Kidney (tissue), 14 donors: ENCODE results near the gene C3orf62. TPM values are rescaled to one million over a fixed set of nuclear protein-coding genes. Genes with fewer than 3 reads are reported as not detected.

Source experiments
- DNase-seq, 5 donors: peaks; one replicate each; pipeline ENCODE4 v3.0.0-alpha.2; 2013 to 2020
- FAIRE-seq: peaks from 2 replicates; lab custom pipeline; 2012; peaks lifted over from hg19 to GRCh38; lab: Jason Lieb, UNC
- H3K27ac ChIP-seq, 2 donors: one replicate each; pipeline ENCODE4 v1.7.0; 2013; ENCODE audit warnings: low read depth in 2 of 2, low read length in 2 of 2, inconsistent platforms in 1 of 2
- H3K27me3 ChIP-seq: one replicate; pipeline ENCODE4 v1.7.1; 2013; ENCODE audit warnings: low read length, inconsistent platforms; ENCODE audit not compliant: control insufficient read depth, insufficient read depth
- H3K36me3 ChIP-seq, 3 donors: one replicate each; pipeline versions ENCODE4 v1.7.0 to v1.7.1; 2013; ENCODE audit warnings: low read length in 3 of 3, control low read depth in 1 of 3, inconsistent platforms in 1 of 3; ENCODE audit not compliant: insufficient read depth in 3 of 3, control insufficient read depth in 2 of 3
- H3K4me1 ChIP-seq, 3 donors: one replicate each; pipeline versions ENCODE4 v1.7.0 to v1.7.1; 2013; ENCODE audit warnings: low read length in 3 of 3, inconsistent platforms in 1 of 3, low read depth in 1 of 3; ENCODE audit not compliant: control insufficient read depth in 2 of 3, insufficient read depth in 2 of 3
- H3K4me3 ChIP-seq, 3 donors: one replicate each; pipeline versions ENCODE4 v1.7.0 to v1.8.1; 2013; ENCODE audit warnings: low read length in 3 of 3, control low read depth in 1 of 3, inconsistent platforms in 1 of 3
- H3K9ac ChIP-seq, 3 donors: one replicate each; pipeline versions ENCODE4 v1.7.0 to v1.7.1; 2013; ENCODE audit warnings: low read length in 3 of 3, control low read depth in 1 of 3, inconsistent platforms in 1 of 3
- H3K9me3 ChIP-seq, 3 donors: one replicate each; pipeline versions ENCODE4 v1.7.0 to v1.7.1; 2013; ENCODE audit warnings: low read length in 3 of 3, control low read depth in 1 of 3, inconsistent platforms in 1 of 3; ENCODE audit not compliant: control insufficient read depth in 2 of 3, insufficient read depth in 1 of 3
- intact Hi-C: fragments of 100-400 bp; cut with DNase I; formaldehyde crosslinking; loops from one replicate; pipeline ENCODE4 v1.11.1; 2022
- polyA plus RNA-seq: library from polyadenylated mRNA; stranded (reverse); fragments of 350-450 nt; fragmentation: Illumina TruSeq; extraction: RNeasy Lipid Tissue Mini Kit (QIAGEN cat#74804); gene quantifications from one replicate; pipeline ENCODE4 v1.2.3, GENCODE V29; 2014; ENCODE audit warnings: low read depth, low replicate concordance; ENCODE audit not compliant: insufficient read depth
- total RNA-seq: library from RNA; stranded (reverse); fragmentation: NEBNext Ultra II Directional; extraction: Animal tissue kit (Norgen Biotek cat#: 25700); gene quantifications from one replicate; pipeline ENCODE4 v1.2.1, GENCODE V29; 2021
- TF ChIP-seq, protein P1 (sequence below): IDR thresholded peaks from 3 replicates; pipeline ENCODE4 v1.5.1; 2012; ENCODE audit warnings: mild to moderate bottlenecking, moderate library complexity, borderline replicate concordance; ENCODE audit not compliant: insufficient read depth; ENCODE audit errors: extremely low read depth
- donor health status: control.
- donor health status: control.
- donor health status: control.
- donor health status: control.
- donor health status: control.
- donor health status: DM: yes; HTN: yes; CAD: no.
- donor health status: Normal renal cell carcinoma (clear cell type).

The C3orf62 gene
- total and polyA plus RNA-seq, 2 donors from 2014 or later, result 4.7 to 7.0 TPM

DNA sequence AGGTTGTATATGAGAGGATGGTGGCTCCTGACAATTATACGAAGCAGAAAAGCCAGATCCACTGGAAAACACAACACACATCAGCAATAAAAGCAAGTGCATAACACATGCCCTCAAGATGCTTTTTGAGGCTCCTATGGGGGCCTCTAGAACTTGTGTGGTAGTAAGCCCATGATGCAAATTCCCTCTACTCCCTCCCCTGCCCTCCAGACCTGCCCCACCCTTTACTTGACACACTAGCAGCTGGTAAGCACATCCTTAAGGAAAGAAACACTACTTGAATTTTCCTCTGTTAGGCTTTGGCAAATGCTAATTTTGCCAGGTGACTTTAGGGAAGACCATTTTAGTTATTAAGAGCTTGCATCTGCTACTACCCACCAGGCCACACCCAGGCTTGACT is 33.6 kb upstream of the C3orf62 start:
- H3K9ac ChIP-seq, result no peak overlapping the region
- no peaks in the 10 kb centered on the region for H3K27me3 ChIP-seq
- H3K4me1 ChIP-seq, result no peaks in the 10 kb centered on the region
- intact Hi-C loops, result no loop called here
- H3K9me3 ChIP-seq, result no peaks in the 10 kb centered on the region
- DNase-seq (no peak), FAIRE-seq (no peak)
- TF ChIP-seq, protein P1, sequence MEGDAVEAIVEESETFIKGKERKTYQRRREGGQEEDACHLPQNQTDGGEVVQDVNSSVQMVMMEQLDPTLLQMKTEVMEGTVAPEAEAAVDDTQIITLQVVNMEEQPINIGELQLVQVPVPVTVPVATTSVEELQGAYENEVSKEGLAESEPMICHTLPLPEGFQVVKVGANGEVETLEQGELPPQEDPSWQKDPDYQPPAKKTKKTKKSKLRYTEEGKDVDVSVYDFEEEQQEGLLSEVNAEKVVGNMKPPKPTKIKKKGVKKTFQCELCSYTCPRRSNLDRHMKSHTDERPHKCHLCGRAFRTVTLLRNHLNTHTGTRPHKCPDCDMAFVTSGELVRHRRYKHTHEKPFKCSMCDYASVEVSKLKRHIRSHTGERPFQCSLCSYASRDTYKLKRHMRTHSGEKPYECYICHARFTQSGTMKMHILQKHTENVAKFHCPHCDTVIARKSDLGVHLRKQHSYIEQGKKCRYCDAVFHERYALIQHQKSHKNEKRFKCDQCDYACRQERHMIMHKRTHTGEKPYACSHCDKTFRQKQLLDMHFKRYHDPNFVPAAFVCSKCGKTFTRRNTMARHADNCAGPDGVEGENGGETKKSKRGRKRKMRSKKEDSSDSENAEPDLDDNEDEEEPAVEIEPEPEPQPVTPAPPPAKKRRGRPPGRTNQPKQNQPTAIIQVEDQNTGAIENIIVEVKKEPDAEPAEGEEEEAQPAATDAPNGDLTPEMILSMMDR, result no peak
- H3K27ac ChIP-seq, result no peak overlapping the region
- peaks cover 3 to 25% (median 15%) of the 10 kb centered on the region in 3 donors for H3K36me3 ChIP-seq
- no peak overlapping the region for H3K4me3 ChIP-seq

GRCh38 chr3:49305608-49306007 is 28.6 kb upstream of the C3orf62 start:
- Histone ChIP-seq H3K9me3 (no peaks in the 10 kb centered on the region), H3K4me1 (no peaks in the 10 kb centered on the region), H3K9ac (no peak overlapping the region), H3K27me3 (no peaks in the 10 kb centered on the region), H3K27ac (no peak overlapping the region), H3K36me3 (peaks cover 3 to 44% (median 21%) of the 10 kb centered on the region in 3 donors), H3K4me3 (no peak overlapping the region)
- intact Hi-C loops, result no loop called here
- no peak for DNase-seq
- TF ChIP-seq, protein P1, result no peak
- FAIRE-seq, result no peak

GRCh38 chr3:49302613-49303012 is 25.6 kb upstream of the C3orf62 start:
- TF ChIP-seq, protein P1, result no peak
- Histone ChIP-seq H3K4me1 (no peaks in the 10 kb centered on the region), H3K9me3 (no peaks in the 10 kb centered on the region), H3K27ac (no peak overlapping the region), H3K36me3 (peaks cover 3 to 55% (median 29%) of the 10 kb centered on the region in 3 donors), H3K4me3 (no peak overlapping the region), H3K9ac (no peak overlapping the region), H3K27me3 (no peaks in the 10 kb centered on the region)
- no peak for DNase-seq
- no peak for FAIRE-seq
- intact Hi-C loops, result no loop called here

DNA sequence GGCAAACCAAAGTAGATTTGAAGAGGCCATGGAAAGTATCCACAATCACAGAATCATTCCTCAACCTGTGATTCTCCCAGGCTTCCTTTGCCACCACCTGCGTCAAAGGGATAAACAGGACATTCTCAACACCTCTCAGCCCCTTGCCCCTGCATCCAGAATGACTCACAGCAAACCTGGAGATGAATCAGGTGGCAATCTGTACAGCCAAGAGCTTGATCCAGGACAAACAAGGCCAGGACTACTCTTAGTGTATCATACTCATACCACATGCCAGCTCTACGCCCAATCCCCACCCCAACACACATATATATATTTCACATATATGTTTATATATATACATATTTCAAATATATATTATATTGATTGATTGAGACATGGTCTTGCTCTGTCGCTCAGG is 23.6 kb upstream of the C3orf62 start:
- intact Hi-C loops, result no loop called here
- H3K36me3 ChIP-seq, result peaks cover 3 to 63% (median 29%) of the 10 kb centered on the region in 3 donors
- FAIRE-seq (no peak), DNase-seq (no peak)
- H3K4me1 ChIP-seq, result peaks cover 0 to 5% (median 0%) of the 10 kb centered on the region in 3 donors
- H3K27me3 ChIP-seq, result no peaks in the 10 kb centered on the region
- H3K9ac ChIP-seq, result no peak overlapping the region
- no peak overlapping the region for H3K27ac ChIP-seq
- H3K4me3 ChIP-seq, result no peak overlapping the region
- TF ChIP-seq, protein P1, result no peak
- H3K9me3 ChIP-seq, result no peaks in the 10 kb centered on the region
